A549 (cell line): Measurements from ENCODE around the gene TSC2.
"Not testable (repeated sequence)": the region's sequence is repeated elsewhere in the genome, so short reads cannot be mapped to it uniquely, and the experiment has no call there.

ENCODE experiments used
- CEBPB ChIP-seq, 2 experiments: fragments of >200 bp in 1 of 2; sonication (Bioruptor Twin) in 1 of 2; formaldehyde crosslinking in 1 of 2; IDR thresholded peaks; 2 replicates each; pipeline ENCODE4 v1.6.1; 2012 to 2016
- CHD2 ChIP-seq: fragments of 150-350 bp; IDR thresholded peaks from 2 replicates; pipeline ENCODE4 v1.6.1; 2014; ENCODE audit warnings: low read length; ENCODE audit not compliant: partially characterized antibody
- HOXA7 ChIP-seq: fragments of 250-450 bp; sonication (Bioruptor Pico); IDR thresholded peaks from 2 replicates; pipeline ENCODE4 v1.5.0; 2020; ENCODE audit warnings: mild to moderate bottlenecking, moderate library complexity
- JUN ChIP-seq, 2 experiments: fragments of >200 bp; sonication (Bioruptor Twin); formaldehyde crosslinking; IDR thresholded peaks; 2 replicates in 1 of 2; 3 replicates in 1 of 2; pipeline ENCODE4 v1.6.1; 2016 to 2017
- MAZ ChIP-seq: fragments of 150-350 bp; IDR thresholded peaks from 2 replicates; pipeline ENCODE4 v1.6.1; 2014; ENCODE audit warnings: antibody characterized with exemption, low read depth, low read length, borderline replicate concordance
- POLR2AphosphoS2 ChIP-seq: conservative IDR thresholded peaks from 2 replicates; pipeline ENCODE4 v1.6.1; 2012; ENCODE audit warnings: low read length, improper control_type of control experiment, inconsistent platforms
- RNF2 ChIP-seq: fragments of 200-600 bp; sonication (generic); IDR thresholded peaks from 2 replicates; pipeline ENCODE4 v1.6.1; 2016; ENCODE audit warnings: low read depth, mild to moderate bottlenecking, antibody characterized with exemption, moderate library complexity, borderline replicate concordance
- ZFP36 ChIP-seq: fragments of 450-650 bp; IDR thresholded peaks from 2 replicates; pipeline ENCODE4 v1.6.1; 2014; ENCODE audit warnings: borderline replicate concordance; ENCODE audit not compliant: partially characterized antibody
- ZSCAN20 ChIP-seq: fragments of 250-450 bp; sonication (Bioruptor Pico); IDR thresholded peaks from 2 replicates; pipeline ENCODE4 v1.8.0; 2022; ENCODE audit warnings: mild to moderate bottlenecking, moderate library complexity
- TF ChIP-seq, protein P1 (sequence below): fragments of >200 bp; sonication (Bioruptor Twin); formaldehyde crosslinking; IDR thresholded peaks from 3 replicates; pipeline ENCODE4 v1.5.1; 2016
- TF ChIP-seq, protein P2 (sequence below): fragments of >200 bp; sonication (Bioruptor Twin); formaldehyde crosslinking; IDR thresholded peaks from 3 replicates; pipeline ENCODE4 v1.6.1; 2016
- TF ChIP-seq, protein P3 (sequence below): IDR thresholded peaks from 2 replicates; pipeline ENCODE4 v1.6.1; 2012

DNA sequence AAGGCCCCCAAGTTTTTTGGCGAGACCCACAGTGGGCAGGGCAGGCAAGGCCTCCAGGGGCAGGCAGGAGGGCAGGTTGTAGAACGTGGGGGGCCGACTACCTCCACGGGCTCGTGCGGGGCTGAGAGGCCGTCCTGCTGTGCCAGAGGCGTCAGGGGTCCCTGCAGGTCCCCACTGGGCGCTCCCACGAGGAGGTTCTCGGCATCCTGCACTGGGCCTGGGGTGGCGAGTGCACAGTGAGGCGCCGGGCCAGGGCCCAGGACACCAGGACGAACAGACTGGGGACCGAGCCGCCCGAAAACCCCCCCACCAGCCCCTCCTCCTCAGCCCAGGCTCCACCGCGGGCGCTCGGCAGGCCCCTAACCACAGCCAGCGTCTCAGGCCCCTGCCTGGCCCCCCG is 68.6 kb downstream of the TSC2 start:
- TF ChIP-seq, protein P1, sequence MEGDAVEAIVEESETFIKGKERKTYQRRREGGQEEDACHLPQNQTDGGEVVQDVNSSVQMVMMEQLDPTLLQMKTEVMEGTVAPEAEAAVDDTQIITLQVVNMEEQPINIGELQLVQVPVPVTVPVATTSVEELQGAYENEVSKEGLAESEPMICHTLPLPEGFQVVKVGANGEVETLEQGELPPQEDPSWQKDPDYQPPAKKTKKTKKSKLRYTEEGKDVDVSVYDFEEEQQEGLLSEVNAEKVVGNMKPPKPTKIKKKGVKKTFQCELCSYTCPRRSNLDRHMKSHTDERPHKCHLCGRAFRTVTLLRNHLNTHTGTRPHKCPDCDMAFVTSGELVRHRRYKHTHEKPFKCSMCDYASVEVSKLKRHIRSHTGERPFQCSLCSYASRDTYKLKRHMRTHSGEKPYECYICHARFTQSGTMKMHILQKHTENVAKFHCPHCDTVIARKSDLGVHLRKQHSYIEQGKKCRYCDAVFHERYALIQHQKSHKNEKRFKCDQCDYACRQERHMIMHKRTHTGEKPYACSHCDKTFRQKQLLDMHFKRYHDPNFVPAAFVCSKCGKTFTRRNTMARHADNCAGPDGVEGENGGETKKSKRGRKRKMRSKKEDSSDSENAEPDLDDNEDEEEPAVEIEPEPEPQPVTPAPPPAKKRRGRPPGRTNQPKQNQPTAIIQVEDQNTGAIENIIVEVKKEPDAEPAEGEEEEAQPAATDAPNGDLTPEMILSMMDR: not testable (repeated sequence)
- TF ChIP-seq, protein P2, sequence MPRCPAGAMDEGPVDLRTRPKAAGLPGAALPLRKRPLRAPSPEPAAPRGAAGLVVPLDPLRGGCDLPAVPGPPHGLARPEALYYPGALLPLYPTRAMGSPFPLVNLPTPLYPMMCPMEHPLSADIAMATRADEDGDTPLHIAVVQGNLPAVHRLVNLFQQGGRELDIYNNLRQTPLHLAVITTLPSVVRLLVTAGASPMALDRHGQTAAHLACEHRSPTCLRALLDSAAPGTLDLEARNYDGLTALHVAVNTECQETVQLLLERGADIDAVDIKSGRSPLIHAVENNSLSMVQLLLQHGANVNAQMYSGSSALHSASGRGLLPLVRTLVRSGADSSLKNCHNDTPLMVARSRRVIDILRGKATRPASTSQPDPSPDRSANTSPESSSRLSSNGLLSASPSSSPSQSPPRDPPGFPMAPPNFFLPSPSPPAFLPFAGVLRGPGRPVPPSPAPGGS: not testable (repeated sequence)
- TF ChIP-seq POLR2AphosphoS2; JUN (IDR thresholded peaks at IDR 0.05); ZFP36; CEBPB (IDR thresholded peaks at IDR 0.05); RNF2; ZSCAN20; HOXA7; CHD2; MAZ: not testable (repeated sequence)
- TF ChIP-seq, protein P3, sequence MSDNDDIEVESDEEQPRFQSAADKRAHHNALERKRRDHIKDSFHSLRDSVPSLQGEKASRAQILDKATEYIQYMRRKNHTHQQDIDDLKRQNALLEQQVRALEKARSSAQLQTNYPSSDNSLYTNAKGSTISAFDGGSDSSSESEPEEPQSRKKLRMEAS: not testable (repeated sequence)
